NCI-H510A (cell line): ENCODE data around the gene SLC43A1.
"Not testable (repeated sequence)": the region's sequence is repeated elsewhere in the genome, so short reads cannot be mapped to it uniquely, and the experiment has no call there.

Experiments
- DNase-seq: peaks from one replicate; lab custom pipeline; 2025; lab: John Stamatoyannopoulos, UW

SLC43A1 gene

DNA sequence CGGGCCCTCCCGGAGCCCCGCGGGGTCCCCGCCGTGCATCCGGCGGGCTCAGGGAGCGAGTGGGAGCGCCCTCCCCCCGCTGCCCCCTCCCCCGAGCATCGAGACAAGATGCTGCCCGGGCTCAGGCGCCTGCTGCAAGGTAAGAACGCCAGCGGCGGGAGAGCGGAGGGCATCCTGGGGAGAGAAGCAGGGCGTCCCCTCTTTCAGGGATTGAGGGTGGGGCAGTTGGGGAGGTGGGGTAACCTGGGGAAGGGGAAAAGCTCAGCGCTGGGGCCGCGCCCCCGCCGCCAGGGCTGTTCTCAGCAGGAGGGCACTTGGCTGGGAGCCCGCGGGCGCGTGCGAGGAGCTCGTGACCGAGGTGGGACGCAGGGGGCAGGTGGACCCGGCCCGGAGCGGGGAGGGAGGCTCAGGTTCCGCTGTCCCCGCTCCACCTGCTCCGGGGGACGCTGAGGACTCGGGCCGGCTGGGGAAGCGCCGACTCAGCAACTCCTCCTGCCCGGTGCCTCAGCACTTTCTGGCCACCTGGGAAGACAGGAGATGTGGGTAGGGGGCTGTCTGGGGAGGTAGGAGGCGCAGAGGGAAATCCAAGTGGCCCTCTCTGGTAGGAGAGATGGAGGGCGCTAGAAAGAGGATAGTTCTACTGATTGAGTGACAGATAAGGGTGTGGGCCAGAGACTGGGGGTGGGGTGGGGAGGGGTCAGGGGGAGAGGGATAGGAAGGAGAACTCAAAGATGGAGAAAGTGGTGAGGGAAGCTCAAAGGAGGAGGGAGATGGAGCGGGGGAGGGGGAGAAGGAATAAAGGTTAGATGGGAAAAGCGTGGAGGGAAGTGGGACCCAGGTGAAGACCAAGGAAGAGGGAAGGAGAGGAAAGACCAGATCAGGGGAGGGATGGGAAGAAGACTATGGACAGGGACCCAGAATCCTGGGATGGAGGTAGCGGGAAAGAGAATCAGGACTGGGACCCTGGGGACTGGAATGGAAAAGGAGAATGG, 54.4 kb downstream of the SLC43A1 start:
- DNase-seq: peak; percentile 35

DNA sequence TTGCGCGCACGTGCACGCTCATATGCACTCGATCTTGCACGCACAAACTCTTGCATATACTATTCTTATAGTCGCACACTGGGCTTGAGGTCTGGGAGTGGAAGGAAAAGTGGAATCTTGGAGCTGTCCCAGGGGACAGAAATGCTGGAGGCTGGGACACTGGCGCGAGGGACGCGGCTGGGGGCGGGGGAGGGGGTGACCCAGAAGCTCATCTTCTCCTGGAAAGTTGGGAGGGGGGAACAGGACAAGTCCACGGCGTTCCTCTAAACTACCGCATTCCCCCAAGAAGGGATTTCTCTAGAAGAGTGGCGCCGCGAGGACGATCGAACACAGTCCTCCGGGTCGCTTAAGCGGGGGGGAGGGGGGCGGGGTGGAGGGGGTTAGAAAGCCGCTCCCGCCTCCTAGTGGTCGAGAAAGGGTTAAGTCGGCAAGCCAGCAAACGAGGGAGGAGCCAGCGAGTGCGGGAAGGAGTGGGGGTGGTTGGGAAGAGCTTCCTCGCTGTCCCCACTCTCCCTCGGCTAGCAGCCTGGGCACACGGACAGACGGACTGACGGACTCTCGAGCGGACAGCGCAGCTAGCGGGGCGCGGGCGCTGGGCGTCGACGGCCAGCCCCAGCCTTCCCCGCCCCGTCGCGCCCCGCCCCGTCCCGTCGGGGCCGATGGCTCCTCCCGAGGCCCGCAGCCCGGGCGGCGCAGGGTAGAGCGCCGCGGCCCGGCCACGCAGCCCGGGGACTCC, 55.3 kb downstream of the SLC43A1 start, which contains the start of gene RTN4RL2:
Gene RTN4RL2 (plus strand): TSS at position 507 of the 736 bp plus-strand sequence. CDS start 338 bp downstream, outside the sequence.
- DNase-seq: peak; percentile 38

DNA sequence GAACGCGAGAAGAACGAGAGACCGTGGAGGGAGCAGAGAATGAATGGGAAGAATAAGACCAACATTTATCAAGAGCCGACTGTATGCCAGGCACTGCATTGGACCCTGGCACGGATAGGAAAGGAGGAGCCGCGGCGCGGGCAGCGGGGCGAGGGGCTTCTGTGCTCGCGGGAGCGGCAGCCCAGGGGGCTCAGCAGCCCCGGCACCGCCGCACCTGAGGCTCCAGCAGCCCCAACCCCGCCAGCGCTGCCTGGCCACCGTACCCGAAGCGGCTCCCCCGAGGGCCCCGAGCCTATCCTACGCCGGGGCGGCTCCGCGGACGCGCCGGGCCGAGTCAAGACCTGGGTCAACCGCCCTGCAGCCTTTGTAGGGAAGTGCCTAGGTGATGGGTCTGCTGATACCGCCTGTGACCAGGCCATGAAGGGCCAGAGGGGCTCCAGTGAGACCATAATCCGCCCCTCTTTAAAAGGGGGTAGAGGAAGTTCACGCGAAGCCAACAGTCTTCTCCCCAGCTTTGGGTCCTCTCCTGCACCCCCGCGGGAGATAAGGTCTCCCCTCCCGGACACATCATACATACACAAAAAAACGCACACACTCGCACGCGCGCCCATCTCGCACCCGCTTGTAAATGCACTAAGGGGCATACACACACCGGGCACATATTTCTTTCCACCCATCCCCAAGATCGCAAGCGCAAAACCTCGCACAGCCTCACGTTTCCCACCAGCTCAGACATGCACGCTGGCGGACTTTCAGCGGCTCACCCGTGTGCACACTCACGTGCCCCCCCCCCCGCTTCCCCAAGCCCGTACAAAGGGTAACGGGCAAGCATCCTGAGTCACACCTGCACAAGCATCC, 56.1 kb downstream of the SLC43A1 start:
- no peak for DNase-seq

DNA sequence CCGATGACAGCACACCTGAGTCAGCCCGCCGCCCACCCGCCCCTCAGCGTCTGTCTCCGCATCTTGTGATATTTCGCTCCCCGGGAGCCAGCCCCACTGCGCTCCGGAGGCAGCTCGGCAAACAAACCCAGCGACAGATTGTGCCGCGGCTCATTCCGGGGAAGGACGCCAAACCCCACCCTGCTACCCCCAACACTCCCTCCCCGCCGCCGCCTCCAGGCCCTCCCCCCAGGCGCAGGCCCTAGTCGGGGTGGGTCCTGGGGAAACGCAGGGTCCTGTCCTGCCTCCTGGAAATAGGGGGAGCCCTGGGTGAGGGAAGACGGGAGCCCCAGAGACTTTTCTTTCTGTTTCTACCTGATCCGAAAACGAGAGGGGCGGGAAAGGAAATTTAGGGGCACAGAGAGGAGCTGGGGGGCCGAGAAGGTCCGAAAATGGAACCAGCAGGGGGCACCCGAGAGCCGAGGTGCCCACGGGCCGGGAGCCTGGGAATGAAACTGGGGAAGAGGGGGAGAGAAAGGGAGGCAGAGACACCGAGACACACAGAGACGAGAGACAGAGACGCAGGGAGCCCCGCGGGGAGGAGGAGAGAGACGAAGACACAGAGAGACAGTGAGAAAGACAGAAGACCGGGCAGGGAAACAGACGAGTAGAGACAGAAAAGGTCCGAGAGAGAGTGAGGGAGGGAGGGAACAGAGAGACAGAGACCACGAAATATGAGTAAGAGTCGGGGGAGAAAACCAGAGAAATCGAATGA, 56.9 kb downstream of the SLC43A1 start:
- no peak for DNase-seq

DNA sequence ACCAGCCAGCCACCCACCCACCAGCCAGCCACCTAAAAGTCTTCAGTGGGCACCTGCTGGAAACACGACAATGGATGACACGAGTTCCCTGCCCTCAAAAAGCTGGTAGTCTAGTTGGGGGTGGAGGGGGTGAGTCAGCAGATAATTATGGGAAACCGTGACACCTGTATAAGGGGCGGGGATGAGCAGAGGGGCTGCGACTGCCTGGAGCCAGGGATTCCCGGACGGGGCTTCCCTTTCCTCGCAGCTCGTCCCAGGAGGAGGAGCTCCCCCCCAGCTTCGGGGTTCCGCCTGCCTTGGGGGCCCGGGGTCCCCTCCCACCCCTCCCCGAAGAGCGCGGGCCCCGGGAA, 57.5 kb downstream of the SLC43A1 start:
- DNase-seq: no peak

DNA sequence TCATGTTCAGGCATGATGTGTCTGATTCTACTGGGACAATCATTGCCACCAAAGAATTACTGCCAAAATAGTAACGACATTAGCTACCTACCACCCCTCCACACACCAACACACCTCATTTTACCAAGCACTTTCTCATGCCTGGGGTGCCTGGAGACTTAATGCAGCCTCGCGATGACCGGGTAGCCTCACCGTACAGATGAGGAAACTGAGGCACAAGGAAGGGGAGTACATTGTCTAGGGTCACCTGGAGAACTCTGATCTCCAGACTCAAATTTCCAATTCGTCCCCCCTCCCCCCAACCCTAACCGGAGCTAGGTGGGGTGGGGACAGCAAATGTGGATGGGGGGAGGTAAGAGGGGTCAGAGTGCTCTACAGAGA, 57.9 kb downstream of the SLC43A1 start:
- no peak for DNase-seq

DNA sequence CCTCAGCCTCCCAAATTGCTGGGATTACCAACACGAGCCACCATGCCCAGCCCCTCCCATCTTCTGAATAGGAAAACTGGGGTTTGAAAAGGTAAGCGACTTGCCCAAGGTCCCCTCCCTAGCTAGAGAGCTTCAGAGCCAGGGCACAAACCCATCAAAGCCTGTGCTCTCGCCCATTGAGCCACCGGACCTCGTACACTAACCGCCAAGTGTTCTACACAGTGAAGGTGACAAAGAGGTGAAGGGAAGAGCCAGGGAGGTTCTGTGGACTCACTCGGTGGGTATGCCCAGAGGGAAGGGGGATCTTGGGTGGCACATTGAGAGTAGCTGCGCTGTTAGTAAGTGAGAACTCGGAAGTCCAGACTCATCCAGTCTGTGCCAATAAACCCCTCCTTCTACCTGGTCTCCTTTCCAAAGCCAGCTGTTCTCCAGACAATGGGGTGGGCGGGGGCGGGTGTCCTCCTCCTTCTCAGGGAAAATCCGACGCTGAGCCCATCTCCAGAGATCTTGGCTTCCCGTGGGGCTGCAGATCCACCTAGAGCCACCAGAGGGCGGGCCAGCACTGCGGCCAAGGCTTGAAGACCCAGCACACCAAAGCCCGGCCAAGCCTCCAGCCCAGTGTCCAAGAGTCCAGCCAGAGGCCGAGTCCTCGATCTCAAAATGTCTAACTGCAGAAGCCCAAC, 58.4 kb downstream of the SLC43A1 start:
- DNase-seq: no peak

DNA sequence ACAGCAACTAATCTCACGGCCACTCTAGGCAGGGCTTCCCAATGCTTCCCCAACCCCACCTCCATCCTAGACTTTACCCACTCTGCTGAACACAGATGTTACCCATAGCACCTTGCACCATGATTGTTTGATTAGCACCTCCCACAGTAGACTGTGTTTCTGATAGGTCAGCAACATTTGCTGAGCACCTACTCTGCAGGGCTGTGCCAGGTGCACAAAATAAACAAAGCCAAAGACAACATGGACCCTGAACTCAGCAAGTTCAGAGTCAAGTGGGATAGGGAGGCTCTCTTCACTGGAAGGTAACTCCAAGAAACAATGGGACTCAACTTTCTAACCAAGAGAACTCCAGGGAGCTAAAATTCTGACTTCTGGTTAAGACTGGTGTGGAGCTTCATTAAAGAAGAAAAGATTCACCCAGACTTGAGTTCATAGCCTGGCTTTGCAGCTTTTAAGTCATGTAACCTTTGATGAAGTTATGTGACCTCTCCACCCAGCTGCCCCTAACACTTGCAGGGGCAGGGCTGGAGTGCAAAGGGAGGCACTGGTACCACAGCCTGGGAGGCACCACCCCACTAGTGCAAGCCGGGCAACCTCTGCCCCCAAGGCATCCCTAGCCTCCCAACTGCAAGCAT, 61.8 kb downstream of the SLC43A1 start:
- peak; percentile 60 for DNase-seq

DNA sequence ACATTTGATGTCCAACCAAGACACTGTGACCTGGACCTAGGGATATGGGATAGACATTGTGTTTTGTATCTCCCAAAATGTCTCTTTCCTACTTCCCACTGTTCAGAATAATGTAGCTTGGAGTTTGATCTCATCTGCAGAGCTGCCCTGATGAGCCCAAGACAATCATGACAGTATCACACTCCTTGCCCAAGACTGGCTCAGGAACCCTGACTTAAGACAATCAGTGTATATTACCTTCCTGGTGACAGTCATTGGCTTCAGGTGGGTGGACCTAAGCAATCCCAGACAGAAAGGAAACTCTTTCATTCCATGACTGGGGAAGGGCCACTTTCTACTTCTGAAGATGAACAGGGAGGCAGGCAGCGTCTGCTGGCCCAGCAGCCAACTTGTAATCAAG, 69.4 kb downstream of the SLC43A1 start:
- DNase-seq: no peak

DNA sequence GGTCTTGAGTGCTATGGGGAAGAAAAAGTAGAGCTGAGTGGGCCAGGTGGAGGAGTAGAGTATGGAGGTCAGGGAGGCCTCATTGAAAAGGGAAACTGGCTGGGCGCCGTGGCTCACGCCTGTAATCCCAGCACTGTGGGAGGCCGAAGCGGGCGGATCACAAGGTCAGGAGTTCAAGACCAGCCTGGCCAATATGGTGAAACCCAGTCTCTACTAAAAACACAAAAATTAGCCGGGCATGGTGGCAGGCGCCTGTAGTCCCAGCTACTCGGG, 70.4 kb downstream of the SLC43A1 start:
- not testable (repeated sequence) for DNase-seq

DNA sequence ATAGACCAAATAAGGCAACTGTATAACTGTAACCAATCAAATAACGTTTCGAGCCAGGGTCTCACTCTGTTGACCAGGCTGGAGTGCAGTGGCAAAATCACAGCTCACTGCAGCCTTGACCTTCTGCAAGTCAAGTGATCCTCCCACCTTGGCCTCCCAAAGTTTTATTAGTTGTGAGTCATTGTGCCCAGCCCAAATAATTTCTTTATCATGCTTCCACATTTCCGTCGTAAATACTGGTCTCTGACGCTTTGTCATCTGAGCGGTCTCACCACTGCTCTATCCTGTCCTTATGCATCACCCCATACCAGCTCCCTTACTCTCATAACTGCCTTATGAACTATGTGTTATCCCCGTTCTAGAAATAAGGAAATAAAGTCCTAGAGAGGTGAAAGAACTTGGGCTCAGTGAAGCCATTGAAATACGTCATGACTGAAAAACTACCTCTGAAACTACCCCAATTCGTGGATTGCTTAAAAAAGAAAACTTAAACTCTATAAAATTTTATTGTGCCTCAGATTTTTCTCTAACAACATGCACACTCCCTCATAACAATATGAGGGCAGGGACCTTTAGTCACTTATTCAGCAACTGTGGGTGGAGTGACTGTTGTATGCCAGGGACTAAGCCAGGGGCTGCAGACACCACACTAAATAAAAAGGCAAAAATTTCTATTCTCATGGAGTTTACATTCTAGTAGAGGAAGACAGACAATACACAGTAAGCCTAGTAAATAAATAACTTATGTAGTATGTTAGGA, 71.0 kb downstream of the SLC43A1 start:
- DNase-seq: no peak

DNA sequence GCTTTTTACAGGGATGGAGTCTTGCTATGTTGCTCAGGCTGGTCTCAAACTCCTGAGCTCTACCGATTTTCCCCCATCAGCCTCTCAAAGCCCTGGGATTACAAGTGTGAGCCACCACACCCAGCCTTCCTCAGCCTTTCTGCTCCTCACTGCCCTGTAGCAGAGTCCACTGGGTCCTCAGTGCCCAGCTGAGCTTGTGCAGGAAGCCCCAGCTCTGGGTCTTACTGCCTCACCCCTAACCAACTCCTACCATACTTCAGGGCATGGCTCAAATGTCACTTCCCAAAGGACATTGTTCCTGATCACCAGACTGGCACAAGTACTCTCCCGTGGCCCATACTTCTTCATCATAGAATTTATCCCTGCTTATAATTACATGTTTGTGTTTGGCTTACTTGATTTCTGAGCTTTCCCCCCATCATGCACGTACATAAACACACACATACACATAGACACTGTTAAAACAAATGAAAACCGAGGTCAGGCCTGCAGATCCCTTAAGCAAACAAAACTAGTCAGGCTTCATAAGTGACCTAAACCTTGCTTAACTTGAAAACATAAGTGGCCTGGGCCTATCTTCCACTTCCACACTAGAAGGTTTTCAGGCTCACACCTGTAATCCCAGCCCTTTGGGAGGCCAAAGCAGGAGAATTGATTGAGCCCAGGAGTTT, 74.6 kb downstream of the SLC43A1 start:
- DNase-seq: peak; percentile 24

DNA sequence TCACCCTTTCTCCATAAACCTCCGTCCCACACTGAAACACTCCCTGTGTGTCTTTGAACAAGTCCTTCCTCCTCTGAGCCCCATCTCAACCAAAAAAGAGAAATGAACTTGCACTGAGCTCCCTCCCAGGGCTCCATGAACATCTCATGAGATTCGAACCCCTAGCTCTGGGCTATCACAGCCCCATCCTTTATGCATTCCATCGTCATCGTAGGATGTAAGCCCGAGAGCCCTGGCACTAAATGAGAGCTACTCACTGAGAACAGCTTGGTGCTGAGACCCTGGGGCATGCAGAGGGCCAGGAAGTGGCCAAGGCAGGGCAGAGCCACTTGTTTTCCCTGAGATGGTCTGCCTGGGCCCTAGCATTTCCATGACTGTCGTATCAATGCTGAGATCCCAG, 75.7 kb downstream of the SLC43A1 start:
- DNase-seq: no peak

DNA sequence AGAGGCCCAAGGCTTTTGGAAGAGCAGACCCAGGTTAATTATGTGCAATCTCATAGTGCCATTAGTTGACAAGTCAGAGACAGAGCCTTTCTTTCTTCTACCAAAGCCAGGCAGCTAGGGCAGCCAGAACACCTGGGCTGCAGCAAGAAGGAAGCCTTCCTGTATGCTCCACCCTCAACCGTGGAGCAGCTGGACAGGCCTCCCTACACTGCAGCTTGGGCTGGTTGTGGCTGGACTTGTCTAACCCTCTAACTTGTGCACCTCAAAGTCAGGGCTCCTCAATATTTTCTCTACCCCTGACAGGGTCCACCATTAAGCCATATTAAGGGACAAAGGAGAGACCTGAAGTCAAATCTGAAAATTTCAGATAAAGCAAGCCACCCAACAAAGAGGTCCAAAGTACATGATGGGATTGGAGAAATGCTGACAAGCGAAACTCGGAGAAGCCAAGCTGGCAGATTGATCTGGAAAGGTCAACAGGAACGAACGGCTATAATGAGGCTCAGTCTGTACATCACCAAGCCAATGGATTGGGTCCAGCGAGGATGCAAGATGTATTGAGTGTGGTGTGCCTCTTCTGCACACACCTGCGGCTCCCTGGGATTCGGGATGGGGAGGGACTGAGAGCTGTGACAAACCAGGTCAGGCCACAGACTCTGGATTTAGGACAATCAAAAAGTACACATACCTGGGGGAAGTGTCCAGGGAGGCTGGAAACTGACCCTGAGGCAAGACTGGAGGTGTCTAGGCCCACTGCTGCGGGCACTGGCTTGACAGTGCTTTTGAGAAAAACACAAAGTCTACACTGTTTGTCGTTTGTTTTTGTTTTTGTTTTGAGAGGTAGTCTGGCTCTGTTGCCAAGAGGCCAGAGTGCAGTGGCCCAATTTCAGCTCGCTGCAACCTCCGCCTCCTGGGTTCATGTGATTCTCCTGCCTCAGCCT, 76.9 kb downstream of the SLC43A1 start:
- no peak for DNase-seq

DNA sequence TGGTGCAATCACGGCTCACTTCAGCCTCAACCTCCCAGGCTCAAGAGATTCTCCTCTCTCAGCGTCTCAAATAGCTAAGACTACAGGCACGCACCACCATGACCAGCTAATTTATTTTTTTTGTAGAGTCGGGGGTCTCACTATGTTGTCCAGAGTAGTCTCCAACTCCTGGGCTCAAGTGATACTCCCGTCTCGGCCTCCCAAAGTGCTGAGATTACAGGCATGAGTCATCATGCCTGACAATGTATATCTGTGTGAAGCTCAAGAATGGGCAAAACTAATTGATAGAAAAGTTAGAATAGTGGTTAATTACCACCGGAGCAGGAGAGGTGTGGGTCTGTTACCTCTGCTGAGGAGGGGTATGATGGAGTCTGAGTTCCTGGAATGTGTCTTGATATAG, 79.5 kb downstream of the SLC43A1 start:
- DNase-seq: no peak

DNA sequence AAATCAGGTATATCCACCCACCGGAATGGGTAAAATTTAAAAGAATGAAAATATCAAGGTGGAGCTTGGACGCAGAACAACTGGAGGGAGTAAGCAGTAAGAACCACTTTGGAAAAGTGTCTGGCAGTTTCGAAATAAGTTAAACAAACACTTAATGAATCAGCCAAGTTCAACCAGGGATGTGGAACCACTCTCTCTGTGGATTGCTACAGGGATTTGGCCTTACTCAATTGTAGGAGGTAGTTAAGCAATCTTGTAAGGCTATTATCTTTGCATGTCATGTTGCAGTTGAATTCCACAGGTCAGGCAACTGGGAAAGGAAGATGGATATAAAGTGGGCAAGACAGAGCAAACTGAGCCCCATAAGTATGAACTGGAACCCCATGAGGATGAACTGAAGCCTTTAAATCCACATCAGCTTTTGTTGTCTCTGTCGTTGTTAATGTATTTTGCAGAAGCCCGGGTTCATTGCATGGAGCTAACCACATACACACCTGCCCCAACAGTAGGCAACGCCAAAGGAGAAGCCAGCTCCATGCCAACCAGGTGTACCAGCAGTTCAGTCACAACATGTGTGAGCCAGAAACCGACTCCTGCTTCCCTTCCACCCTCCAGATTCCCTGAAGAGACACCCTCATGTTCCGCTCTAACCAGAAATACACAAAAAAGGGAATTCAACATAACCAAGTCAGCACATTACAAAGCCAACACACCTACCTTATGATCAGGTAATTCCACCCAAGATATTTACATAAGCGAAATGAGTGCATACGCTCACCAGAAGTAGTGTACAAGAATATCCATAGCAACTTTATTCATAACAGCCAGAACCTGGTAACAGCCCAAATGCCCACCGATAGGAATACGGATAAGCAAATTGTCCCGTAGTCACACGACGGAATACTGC, 80.6 kb downstream of the SLC43A1 start:
- DNase-seq: no peak
